Gastroesophageal sphincter (tissue), 4 donors: ENCODE measurements around the gene PSME2. TPM values are rescaled to one million over a fixed set of nuclear protein-coding genes. Genes with fewer than 3 reads are reported as not detected.

ENCODE experiments used
- ATAC-seq: fragments of 150-250 bp; one replicate; pipeline ENCODE4 v1.9.1; 2016; ENCODE audit warnings: mild to moderate bottlenecking, moderate library complexity
- H3K27ac ChIP-seq, 4 donors: fragments of 200-600 bp; sonication (generic) in 3 of 4; 1 replicate in 3 of 4; 2 replicates in 1 of 4; pipeline ENCODE4 v1.5.1; 2016 to 2019
- H3K27me3 ChIP-seq: fragments of 200-600 bp; sonication (generic); one replicate; pipeline ENCODE4 v1.5.1; 2019
- H3K36me3 ChIP-seq, 2 donors: fragments of 200-600 bp; sonication (generic); one replicate each; pipeline ENCODE4 v1.5.1; 2019; ENCODE audit warnings: control low read depth in 1 of 2
- H3K4me1 ChIP-seq, 3 donors: fragments of 200-600 bp; sonication (generic); 1 replicate in 2 of 3; 2 replicates in 1 of 3; pipeline ENCODE4 v1.5.1; 2016 to 2019; ENCODE audit warnings: control low read depth in 2 of 3
- H3K4me3 ChIP-seq, 2 donors: fragments of 200-600 bp; sonication (generic); one replicate each; pipeline ENCODE4 v1.5.1; 2019; ENCODE audit warnings: mild to moderate bottlenecking in 1 of 2, moderate library complexity in 1 of 2
- H3K9me3 ChIP-seq, 3 donors: fragments of 200-600 bp; sonication (generic); one replicate each; pipeline ENCODE4 v1.5.1; 2017 to 2019; ENCODE audit warnings: control low read depth in 2 of 3
- CTCF ChIP-seq, 4 experiments: fragments of 200-600 bp in 2 of 4; fragments of 450-650 bp in 2 of 4; sonication (generic) in 1 of 4; IDR thresholded peaks; one replicate each; pipeline ENCODE4 v1.5.1; 2017 to 2019; ENCODE audit warnings: antibody characterized with exemption in 4 of 4, mild to moderate bottlenecking in 2 of 4, moderate library complexity in 2 of 4
- EP300 ChIP-seq: sonication (generic); formaldehyde crosslinking; IDR thresholded peaks from one replicate; pipeline ENCODE4 v1.6.1; 2017; ENCODE audit warnings: antibody characterized with exemption, mild to moderate bottlenecking
- POLR2A ChIP-seq, 2 donors: fragments of 450-650 bp; IDR thresholded peaks; one replicate each; pipeline ENCODE4 v1.6.1; 2017; ENCODE audit warnings: antibody characterized with exemption in 2 of 2, mild to moderate bottlenecking in 2 of 2, moderate library complexity in 1 of 2
- POLR2AphosphoS5 ChIP-seq: sonication (generic); formaldehyde crosslinking; IDR thresholded peaks from one replicate; pipeline ENCODE4 v1.6.1; 2017; ENCODE audit warnings: antibody characterized with exemption
- WGBS, 2 donors: methylation state at CpG; one replicate each; pipeline ENCODE4 v1.1.5; 2018; ENCODE audit warnings: low coverage in 1 of 2; 5-methylcytosine and 5-hydroxymethylcytosine counted together
- total RNA-seq, 4 donors: library from RNA; depleted of rRNA; stranded (reverse); fragments of >200 nt; gene quantifications; one replicate each; pipeline ENCODE4 v1.1.0, GENCODE V29; 2016

The PSME2 gene
- total RNA-seq, 4 donors from 2014 or later, result 41.4 to 52.3 (median 42.0) TPM

GRCh38 chr14:24183014-24183481, 36.6 kb upstream of the PSME2 start:
- 90% methylated on average over 2 of the region's 15 CpGs; no CpG with 5 or more reads in 1 of the 2 donors for WGBS, 2 donors
- no peaks in the 10 kb centered on the region for H3K27me3 ChIP-seq
- H3K9me3 ChIP-seq, result no peaks in the 10 kb centered on the region
- no peak overlapping the region for H3K27ac ChIP-seq
- no peak for ATAC-seq
- H3K36me3 ChIP-seq, result peaks cover 0 to 89% of the 10 kb centered on the region in 2 donors
- TF ChIP-seq POLR2A (IDR thresholded peaks at IDR 0.05), result no peak
- no peak for TF ChIP-seq CTCF (IDR thresholded peaks at IDR 0.05)
- TF ChIP-seq POLR2AphosphoS5, result no peak
- no peak for TF ChIP-seq EP300
- peaks cover 0 to 26% (median 10%) of the 10 kb centered on the region in 3 donors for H3K4me1 ChIP-seq
- H3K4me3 ChIP-seq, result no peak overlapping the region

- no peak for ATAC-seq
- WGBS, 2 donors, result 81% methylated on average over 5 of the region's 14 CpGs; no CpG with 5 or more reads in 1 of the 2 donors
- TF ChIP-seq POLR2A (IDR thresholded peaks at IDR 0.05), result no peak
- no peak for TF ChIP-seq EP300
- no peak for TF ChIP-seq CTCF (IDR thresholded peaks at IDR 0.05)
- no peak for TF ChIP-seq POLR2AphosphoS5
Measured at GRCh38 chr14:24182110-24182882, 35.9 kb upstream of the PSME2 start.

GRCh38 chr14:24181371-24182077, 35.1 kb upstream of the PSME2 start:
- Histone ChIP-seq H3K36me3 (peaks cover 0 to 100% of the 10 kb centered on the region in 2 donors), H3K4me3 (no peak overlapping the region), H3K4me1 (peaks cover 0 to 14% (median 4%) of the 10 kb centered on the region in 3 donors), H3K27me3 (no peaks in the 10 kb centered on the region), H3K9me3 (no peaks in the 10 kb centered on the region), H3K27ac (peak overlapping the region in 2 of 4 donors; percentile 69 to 74)
- WGBS, 2 donors, result 62% methylated on average over 3 of the region's 19 CpGs; no CpG with 5 or more reads in 1 of the 2 donors
- no peak for ATAC-seq
- no peak for TF ChIP-seq POLR2AphosphoS5
- TF ChIP-seq EP300, result no peak
- no peak for TF ChIP-seq CTCF (IDR thresholded peaks at IDR 0.05)
- TF ChIP-seq POLR2A (IDR thresholded peaks at IDR 0.05), result no peak

More at GRCh38 chr14:24182110-24182882, 35.9 kb upstream of the PSME2 start:
- Histone ChIP-seq H3K27ac (no peak overlapping the region), H3K9me3 (no peaks in the 10 kb centered on the region), H3K36me3 (peaks cover 0 to 96% of the 10 kb centered on the region in 2 donors), H3K4me3 (no peak overlapping the region), H3K27me3 (no peaks in the 10 kb centered on the region), H3K4me1 (peaks cover 0 to 18% (median 4%) of the 10 kb centered on the region in 3 donors)

- 47 to 72% methylated on average over 2 to 4 of the region's 18 CpGs for WGBS, 2 donors
- TF ChIP-seq POLR2AphosphoS5, result peak; percentile 12
- no peak for TF ChIP-seq CTCF (IDR thresholded peaks at IDR 0.05)
- TF ChIP-seq EP300, result no peak
- TF ChIP-seq POLR2A (IDR thresholded peaks at IDR 0.05), result no peak
- no peak overlapping the region for H3K4me3 ChIP-seq
- peaks cover 0 to 90% of the 10 kb centered on the region in 2 donors for H3K36me3 ChIP-seq
- no peaks in the 10 kb centered on the region for H3K27me3 ChIP-seq
- ATAC-seq, result peak; percentile 69
- no peaks in the 10 kb centered on the region for H3K9me3 ChIP-seq
- H3K27ac ChIP-seq, result peak overlapping the region; percentile 26 to 74 (median 72)
- H3K4me1 ChIP-seq, result peaks cover 0 to 14% (median 4%) of the 10 kb centered on the region in 3 donors
Measured at GRCh38 chr14:24179961-24180796, 33.8 kb upstream of the PSME2 start.
